GM18873 (cell line): Measurements from ENCODE around the gene C2CD2.
"Not testable (repeated sequence)": the region's sequence is repeated elsewhere in the genome, so short reads cannot be mapped to it uniquely, and the experiment has no call there.

Source experiments
- ATAC-seq: cut with Tn5 transposase; IDR thresholded peaks from one replicate; pipeline ENCODE4 v1.9.1; 2021; ENCODE audit warnings: mild to moderate bottlenecking, moderate library complexity, moderate number of reproducible peaks; ENCODE audit not compliant: unreplicated experiment, low FRiP score

Gene C2CD2

GRCh38 chr21:41959697-41960096 is 5.9 kb upstream of the C2CD2 start:
- ATAC-seq, result not testable (repeated sequence)

- ATAC-seq, result no peak
These were observed 5.2 kb upstream of the C2CD2 start for GRCh38 chr21:41958886-41959563.

- ATAC-seq, result no peak
These were observed 4.4 kb upstream of the C2CD2 start for GRCh38 chr21:41957991-41958766.

DNA sequence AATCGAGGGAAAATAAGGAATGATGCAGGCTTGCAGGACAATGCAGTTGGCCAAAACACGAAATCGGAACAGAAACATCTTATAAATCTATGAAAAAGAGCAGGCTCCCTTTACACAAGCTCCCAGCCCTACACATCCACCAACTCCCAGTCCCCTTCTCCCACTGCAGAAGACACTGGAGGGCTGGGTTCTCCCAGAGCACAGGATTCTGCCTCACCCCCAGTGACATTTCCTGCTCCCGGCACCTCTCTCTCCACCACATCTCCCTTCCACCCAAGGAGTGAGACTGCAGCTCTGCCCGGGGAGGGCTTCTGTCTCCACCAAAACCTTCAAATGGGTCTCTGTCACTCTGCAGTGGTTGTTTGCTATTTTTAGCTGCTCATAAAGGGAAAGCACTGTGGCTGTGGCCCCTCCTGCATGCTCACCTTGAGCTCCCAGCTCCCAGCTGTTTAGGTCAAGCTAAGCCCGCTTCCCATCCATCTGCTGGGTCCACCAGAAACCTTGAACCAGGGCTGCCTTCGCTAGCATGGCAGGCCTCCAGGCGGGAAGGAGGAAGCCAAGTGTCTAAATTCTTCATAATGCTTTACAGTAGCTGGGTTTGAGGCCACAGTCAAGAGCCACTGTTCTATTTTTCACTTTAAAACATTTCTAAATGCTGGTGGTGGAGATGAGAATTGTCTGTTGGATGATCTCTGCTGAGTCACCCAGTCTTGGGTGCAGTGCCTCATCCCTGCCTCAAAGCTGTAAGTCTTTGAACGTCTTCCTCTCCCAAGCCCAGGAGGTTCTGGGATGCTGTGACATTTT is 3.3 kb upstream of the C2CD2 start:
- ATAC-seq, result no peak

GRCh38 chr21:41955516-41955915 is 1.7 kb upstream of the C2CD2 start:
- ATAC-seq, result no peak

DNA sequence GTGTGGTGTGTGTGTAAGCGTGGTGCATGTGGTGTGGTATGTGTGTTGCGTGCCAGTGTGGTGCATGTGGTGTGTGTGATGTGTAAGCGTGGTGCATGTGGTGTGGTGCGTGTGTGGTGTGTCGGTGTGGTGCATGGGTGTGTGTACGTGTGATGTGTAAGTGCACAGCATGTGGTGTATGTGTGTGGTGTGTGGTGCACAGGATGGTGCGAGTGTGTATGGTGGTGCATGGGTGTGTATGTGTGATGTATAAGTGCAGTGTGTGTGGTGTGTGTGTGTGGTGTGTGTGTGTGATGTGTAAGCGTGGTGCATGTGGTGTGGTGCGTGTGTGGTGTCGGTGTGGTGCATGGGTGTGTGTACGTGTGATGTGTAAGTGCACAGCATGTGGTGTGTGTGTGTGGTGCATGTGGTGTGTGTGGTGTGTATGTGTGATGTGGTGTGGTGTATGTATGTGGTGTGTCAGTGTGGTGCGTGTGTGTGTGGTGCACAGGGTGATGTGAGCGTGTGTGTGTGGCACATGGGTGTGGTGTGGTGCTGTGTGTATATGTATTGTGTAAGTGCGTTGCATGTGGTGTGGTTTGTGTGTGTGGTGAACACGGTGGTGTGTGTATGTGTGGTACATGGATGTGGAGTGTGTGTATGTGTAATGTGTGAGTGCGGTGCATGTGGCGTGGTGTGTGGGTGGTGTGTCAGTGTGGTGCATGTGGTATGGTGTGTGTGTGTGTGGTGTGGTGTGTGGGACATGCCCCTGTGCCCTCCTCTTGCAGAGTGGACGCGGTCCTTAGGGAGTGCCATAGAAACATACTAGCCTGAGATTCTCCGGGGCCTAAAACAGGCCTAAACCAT is 1.1 kb upstream of the C2CD2 start:
- no peak for ATAC-seq

GRCh38 chr21:41953249-41953830 is 478 bp downstream of the C2CD2 start:
- ATAC-seq, result no peak

- no peak for ATAC-seq
These were observed 1.1 kb downstream of the C2CD2 start for GRCh38 chr21:41952568-41953248.

DNA sequence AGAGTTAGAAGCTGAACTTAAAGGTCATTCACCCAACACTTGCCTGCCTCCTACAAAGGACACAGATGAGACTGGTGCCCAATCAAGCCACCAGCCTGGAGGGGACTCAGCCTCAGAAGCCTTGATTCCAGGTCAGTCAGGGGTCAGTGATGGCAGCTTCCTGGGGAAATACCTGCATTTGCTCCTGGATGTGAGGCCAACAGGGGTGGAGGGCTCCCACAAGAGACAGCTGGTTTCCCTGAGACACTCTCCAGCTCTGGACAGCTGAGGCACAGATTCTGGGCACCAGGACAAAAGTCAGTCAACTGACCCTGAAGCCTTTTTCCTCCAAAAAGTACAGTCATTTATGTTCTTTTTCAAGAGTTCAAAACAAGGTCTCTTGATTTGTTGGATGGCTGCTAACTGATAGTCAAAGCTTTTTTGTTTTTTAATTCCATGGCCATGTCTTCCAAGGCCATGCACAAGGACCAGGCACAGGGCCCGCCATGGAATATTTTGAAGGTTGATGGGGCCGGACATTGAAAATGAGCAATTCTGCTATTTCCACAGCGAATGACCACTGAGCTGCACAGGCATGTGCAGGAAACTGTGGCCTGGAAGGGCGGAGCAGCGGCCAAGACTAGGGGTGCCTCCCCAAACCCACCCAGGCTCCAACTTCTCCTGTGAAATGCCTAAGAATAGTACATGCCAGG is 1.8 kb downstream of the C2CD2 start:
- no peak for ATAC-seq

DNA sequence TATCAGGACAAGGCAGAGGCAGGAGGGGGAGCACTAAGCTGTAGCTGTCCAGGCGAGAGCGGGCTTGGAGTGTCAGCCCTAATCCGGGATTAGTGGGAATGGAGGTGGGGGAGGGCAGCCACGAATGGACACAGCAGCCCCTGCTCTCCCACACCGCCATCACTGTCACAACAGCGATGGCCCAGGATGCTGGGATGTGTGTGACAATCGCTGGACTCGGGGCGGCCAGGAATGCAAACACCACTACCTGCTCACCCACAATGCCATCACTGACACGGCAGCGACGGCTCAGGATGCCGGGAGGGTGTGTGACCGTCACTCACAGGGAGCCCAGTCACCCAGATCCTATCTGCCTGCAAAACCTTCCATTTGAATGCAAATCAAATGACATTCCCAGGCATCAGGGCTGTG is 2.9 kb downstream of the C2CD2 start:
- ATAC-seq, result no peak

DNA sequence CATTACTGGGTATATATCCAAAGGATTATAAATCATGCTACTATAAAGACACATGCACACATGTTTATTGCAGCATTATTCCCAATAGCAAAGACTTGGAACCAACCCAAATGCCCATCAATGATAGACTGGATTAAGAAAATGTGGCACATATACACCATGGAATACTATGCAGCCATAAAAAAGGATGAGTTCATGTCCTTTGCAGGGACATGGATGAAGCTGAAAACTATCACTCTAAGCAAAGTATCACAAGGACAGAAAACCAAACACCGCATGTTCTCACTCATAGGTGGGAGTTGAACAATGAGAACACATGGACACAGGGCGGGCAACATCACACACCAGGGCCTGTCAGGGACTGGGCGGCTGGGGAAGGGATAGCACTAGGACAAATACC is 4.2 kb downstream of the C2CD2 start:
- not testable (repeated sequence) for ATAC-seq

DNA sequence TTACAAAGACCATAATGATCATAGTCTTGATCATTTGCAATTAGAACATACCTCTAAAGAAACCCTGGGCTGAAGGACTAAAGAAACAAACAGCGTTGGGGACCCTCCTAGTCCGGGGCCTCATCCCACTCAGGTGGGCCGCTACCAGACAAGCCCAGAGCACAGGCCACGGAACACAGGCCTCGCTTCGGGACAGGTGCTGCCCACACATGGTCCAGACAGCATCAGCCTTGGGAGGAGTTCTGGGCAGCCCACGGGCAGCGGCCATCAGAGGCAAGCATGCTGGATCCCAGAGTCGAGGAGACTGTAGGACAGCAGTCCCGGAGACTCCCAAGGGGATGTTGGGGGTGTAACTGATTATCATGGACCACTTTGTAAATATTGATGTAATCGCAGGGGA is 4.9 kb downstream of the C2CD2 start:
- ATAC-seq, result no peak

- ATAC-seq, result no peak
These were observed 5.5 kb downstream of the C2CD2 start for GRCh38 chr21:41948078-41948895.

- ATAC-seq, result no peak
These were observed 7.8 kb downstream of the C2CD2 start for GRCh38 chr21:41945982-41946381.

- ATAC-seq, result no peak
These were observed 10.0 kb downstream of the C2CD2 start for GRCh38 chr21:41943851-41944250.

GRCh38 chr21:41942457-41942856 is 11.4 kb downstream of the C2CD2 start:
- no peak for ATAC-seq

- ATAC-seq, result no peak
These were observed 11.9 kb downstream of the C2CD2 start for GRCh38 chr21:41941941-41942340.

DNA sequence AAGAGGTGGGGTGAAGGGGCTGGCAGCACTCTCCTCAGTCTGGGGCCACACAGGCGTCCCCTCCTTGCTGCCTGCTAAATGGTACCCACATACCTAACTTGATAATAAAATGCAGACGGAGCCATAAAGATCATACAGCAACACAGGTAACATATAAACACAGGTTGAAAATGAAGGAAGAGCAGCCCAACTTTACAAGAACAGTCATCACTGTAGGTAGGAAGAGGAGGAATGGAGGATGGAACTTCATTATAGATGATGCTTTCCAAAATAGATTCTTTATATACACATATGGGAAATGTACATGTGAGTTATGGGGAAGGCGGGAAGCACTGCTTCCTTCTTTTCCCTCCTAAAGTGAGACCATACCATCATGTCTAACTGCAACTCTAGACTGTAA is 13.4 kb downstream of the C2CD2 start:
- no peak for ATAC-seq
